Measurements from ENCODE around the gene MYEOV.
A peak's percentile ranks its signal among the peaks of the same experiment; 100 is the strongest.

Gene MYEOV

GRCh38 chr11:69326622-69327219 lies 32.8 kb downstream of the MYEOV start:
- DNase-seq = peak in 5 of 42 donors; percentile 2 to 10 (median 5)
- intact Hi-C loops (cut with DNase I) = no loop called here

- intact Hi-C loops (cut with DNase I) = no loop called here
- DNase-seq = peak in 7 of 42 donors; percentile 9 to 25 (median 12)
These were observed 33.8 kb downstream of the MYEOV start for GRCh38 chr11:69327741-69328191.

GRCh38 chr11:69328231-69328630 lies 34.3 kb downstream of the MYEOV start:
- peak in 7 of 42 donors; percentile 5 to 41 (median 14) for DNase-seq

GRCh38 chr11:69329581-69329980 lies 35.6 kb downstream of the MYEOV start:
- intact Hi-C loops (cut with DNase I) = no loop called here
- peak in 1 of 42 donors; percentile 0 for DNase-seq

More at GRCh38 chr11:69328231-69328630, 34.3 kb downstream of the MYEOV start:
- intact Hi-C loops (cut with DNase I) = no loop called here

- DNase-seq = no peak
- intact Hi-C loops (cut with DNase I) = no loop called here
These were observed 36.4 kb downstream of the MYEOV start for GRCh38 chr11:69330330-69330729.

GRCh38 chr11:69333149-69333710 lies 39.3 kb downstream of the MYEOV start:
- intact Hi-C loops (cut with DNase I) = no loop called here
- peak in 4 of 42 donors; percentile 1 to 4 (median 2) for DNase-seq

- peak in 3 of 42 donors; percentile 1 to 8 (median 3) for DNase-seq
- intact Hi-C loops (cut with DNase I) = no loop called here
These were observed 39.9 kb downstream of the MYEOV start for GRCh38 chr11:69333879-69334278.

GRCh38 chr11:69335007-69335780 lies 41.2 kb downstream of the MYEOV start:
- intact Hi-C loops (cut with DNase I) = no loop called here
- peak in 1 of 42 donors; percentile 3 for DNase-seq

GRCh38 chr11:69335781-69336405 lies 41.9 kb downstream of the MYEOV start:
- intact Hi-C loops (cut with DNase I) = no loop called here

GRCh38 chr11:69337211-69337721 lies 43.3 kb downstream of the MYEOV start:
- DNase-seq = peak in 1 of 42 donors; percentile 3
- intact Hi-C loops (cut with DNase I) = no loop called here

More at GRCh38 chr11:69335781-69336405, 41.9 kb downstream of the MYEOV start:
- DNase-seq = peak in 1 of 42 donors; percentile 3

GRCh38 chr11:69339041-69339733 lies 45.2 kb downstream of the MYEOV start:
- intact Hi-C loops (cut with DNase I) = no loop called here
- peak in 3 of 42 donors; percentile 5 to 18 (median 7) for DNase-seq

- intact Hi-C loops (cut with DNase I) = no loop called here
- DNase-seq = peak in 3 of 42 donors; percentile 0 to 14 (median 12)
These were observed 46.1 kb downstream of the MYEOV start for GRCh38 chr11:69339983-69340565.

GRCh38 chr11:69342588-69343330 lies 48.8 kb downstream of the MYEOV start:
- intact Hi-C loops (cut with DNase I) = no loop called here
- DNase-seq = peak in 5 of 42 donors; percentile 3 to 29 (median 5)

GRCh38 chr11:69343401-69344321 lies 49.7 kb downstream of the MYEOV start:
- peak in 5 of 42 donors; percentile 5 to 24 (median 9) for DNase-seq
- intact Hi-C loops (cut with DNase I) = no loop called here

- intact Hi-C loops (cut with DNase I) = no loop called here
These were observed 50.7 kb downstream of the MYEOV start for GRCh38 chr11:69344570-69345145.

More at GRCh38 chr11:69344570-69345145, 50.7 kb downstream of the MYEOV start:
- DNase-seq = peak in 5 of 42 donors; percentile 3 to 22 (median 11)

Data from head of caudate nucleus (tissue), 42 donors.